Vagina (tissue), 2 donors: ENCODE data around the gene TTC4.

ENCODE experiments used
- POLR2A ChIP-seq, 2 donors: fragments of 450-650 bp; IDR thresholded peaks; one replicate each; pipeline ENCODE4 v1.6.1; 2017; ENCODE audit warnings: antibody characterized with exemption in 2 of 2, mild to moderate bottlenecking in 2 of 2, moderate library complexity in 2 of 2
- TF ChIP-seq, protein P1 (sequence below), 3 experiments: fragments of 450-650 bp in 2 of 3; fragments of 200-600 bp in 1 of 3; sonication (generic) in 1 of 3; IDR thresholded peaks; one replicate each; pipeline ENCODE4 v1.5.1; 2017 to 2019; ENCODE audit warnings: antibody characterized with exemption in 3 of 3, mild to moderate bottlenecking in 2 of 3, moderate library complexity in 2 of 3

DNA sequence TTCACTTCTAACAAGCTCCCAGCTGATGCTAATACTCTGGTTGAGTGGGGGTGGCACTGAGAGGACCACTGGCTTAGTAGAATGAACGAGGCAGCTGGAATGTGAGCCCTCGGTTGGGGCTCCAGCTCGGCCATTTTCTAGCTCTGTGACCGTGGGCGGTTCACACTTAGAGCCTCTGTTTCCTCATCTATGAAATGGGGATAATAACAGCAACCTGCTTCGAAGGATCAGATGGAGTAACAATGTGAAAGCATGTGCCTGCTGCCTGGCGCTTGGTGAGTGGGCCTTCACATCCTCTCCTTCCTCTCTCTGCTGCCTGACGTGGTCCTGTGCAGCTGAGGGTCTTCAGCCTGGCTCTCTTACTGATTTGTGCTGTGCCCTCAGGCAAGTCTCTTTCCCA is 20.9 kb upstream of the TTC4 start:
- TF ChIP-seq, protein P1, sequence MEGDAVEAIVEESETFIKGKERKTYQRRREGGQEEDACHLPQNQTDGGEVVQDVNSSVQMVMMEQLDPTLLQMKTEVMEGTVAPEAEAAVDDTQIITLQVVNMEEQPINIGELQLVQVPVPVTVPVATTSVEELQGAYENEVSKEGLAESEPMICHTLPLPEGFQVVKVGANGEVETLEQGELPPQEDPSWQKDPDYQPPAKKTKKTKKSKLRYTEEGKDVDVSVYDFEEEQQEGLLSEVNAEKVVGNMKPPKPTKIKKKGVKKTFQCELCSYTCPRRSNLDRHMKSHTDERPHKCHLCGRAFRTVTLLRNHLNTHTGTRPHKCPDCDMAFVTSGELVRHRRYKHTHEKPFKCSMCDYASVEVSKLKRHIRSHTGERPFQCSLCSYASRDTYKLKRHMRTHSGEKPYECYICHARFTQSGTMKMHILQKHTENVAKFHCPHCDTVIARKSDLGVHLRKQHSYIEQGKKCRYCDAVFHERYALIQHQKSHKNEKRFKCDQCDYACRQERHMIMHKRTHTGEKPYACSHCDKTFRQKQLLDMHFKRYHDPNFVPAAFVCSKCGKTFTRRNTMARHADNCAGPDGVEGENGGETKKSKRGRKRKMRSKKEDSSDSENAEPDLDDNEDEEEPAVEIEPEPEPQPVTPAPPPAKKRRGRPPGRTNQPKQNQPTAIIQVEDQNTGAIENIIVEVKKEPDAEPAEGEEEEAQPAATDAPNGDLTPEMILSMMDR (IDR thresholded peaks at IDR 0.05): no peak
- TF ChIP-seq POLR2A (IDR thresholded peaks at IDR 0.05): no peak
